GM19455 (cell line): Measurements from ENCODE around the gene USH1G.
"Not testable (repeated sequence)": the region's sequence is repeated elsewhere in the genome, so short reads cannot be mapped to it uniquely, and the experiment has no call there.

Experiments used
- ATAC-seq: cut with Tn5 transposase; IDR thresholded peaks from one replicate; pipeline ENCODE4 v1.9.1; 2021; ENCODE audit not compliant: unreplicated experiment

The USH1G gene

DNA sequence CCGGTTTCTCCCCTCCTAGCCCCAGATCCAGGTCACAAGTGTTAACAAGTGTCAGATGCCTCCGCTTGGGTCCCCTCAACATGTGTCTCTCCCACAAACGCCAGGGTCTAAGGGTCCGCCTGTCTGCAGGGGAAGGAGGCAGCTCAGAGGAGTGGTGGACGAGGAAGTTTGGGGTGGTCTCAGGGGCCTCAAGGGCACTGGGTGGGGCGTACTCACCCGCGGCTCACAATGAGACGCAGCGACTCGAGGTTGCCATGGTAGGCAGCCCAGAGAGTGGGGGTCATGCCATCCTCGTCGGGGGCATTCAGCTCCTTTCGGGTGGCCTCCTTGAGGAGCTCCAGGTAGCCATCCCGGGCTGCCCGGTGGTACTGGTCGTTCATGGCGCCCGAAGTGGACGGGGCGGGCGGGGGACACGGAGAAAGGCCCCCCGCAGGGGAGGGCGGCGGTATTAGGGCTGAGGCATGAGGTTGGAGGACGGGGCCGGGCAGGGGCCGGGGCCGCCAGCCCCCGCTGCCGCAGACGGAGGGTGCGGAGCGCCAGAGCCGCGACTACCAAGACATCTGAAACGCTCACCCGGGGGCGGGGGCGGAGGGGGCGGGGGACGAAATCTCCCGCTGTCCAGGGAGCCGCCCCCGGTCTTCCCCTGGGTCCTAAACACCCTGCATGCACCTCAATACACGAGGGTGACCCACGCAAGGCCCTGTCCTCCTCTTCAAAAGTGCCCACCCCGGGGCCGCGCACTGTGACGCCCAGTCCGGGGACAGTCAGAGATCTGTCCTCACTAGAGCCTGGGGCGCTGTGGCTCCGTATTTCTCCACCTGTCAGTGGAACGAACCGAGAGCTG lies at the start of gene USH1G:
Gene USH1G, minus strand, starts transcription at position 562 of the 844 bp plus-strand sequence. Its CDS starts 182 bp downstream, at position 380.
- no peak for ATAC-seq

DNA sequence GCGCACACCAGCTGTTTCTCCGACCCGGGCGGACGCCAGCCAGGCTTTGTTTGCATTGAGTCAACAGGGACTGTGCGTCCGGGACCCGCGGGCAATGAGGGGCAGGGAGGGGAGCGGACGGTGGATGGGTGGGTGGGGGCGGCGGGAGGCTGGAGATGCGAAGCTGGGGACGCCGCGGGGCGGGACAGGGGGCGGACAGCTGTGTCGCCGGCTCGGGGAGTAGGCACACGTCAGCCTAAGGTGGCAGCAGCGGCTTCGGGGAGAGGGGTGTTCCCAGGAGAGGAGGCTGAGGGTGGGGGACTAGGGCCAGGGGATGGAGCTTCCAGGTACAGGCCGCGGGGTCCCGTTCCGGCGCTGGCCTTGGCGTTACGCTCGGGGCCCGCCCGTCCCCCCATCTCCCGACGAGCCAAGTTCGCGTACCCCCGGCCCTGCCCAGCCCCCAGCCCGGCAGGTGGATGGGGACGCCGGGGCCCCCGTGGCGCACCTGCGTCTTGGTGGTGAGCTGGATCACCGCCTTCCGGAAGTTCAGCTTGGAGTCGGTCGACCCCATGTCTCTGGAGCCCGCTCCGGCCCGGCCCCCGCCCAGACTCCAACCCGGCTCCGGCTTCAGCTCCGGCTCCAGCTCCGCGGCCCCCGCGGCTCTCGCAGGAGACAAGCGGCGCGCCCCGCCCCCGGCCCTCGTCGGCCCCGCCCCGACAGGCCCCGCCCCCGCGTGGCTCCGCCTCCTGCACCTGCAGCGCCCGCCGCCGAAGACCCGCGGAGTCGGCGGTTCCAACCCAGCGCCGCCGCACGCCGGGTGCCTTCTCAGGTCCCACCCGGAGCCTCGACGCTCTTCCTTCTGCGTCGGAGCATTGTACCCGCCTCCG lies 49.3 kb upstream of the USH1G start, which contains the start of gene HID1:
Gene HID1, minus strand, starts transcription at position 653 of the 866 bp plus-strand sequence. Its CDS starts 103 bp downstream, at position 550.
- ATAC-seq, result no peak

DNA sequence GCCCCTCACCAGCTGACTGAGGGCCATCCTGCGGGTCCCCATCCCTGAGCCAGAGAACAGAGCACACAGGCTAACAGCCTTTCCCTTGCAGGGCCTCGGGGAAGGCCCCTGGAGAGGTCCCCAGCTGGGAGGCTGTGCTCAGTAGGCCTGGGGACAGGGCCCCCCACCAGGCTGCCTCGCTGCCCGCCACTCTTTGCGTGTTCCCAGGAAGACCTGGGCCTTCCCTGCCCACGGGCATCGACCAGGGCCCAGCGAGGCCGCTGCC lies 48.7 kb upstream of the USH1G start:
- ATAC-seq, result no peak

DNA sequence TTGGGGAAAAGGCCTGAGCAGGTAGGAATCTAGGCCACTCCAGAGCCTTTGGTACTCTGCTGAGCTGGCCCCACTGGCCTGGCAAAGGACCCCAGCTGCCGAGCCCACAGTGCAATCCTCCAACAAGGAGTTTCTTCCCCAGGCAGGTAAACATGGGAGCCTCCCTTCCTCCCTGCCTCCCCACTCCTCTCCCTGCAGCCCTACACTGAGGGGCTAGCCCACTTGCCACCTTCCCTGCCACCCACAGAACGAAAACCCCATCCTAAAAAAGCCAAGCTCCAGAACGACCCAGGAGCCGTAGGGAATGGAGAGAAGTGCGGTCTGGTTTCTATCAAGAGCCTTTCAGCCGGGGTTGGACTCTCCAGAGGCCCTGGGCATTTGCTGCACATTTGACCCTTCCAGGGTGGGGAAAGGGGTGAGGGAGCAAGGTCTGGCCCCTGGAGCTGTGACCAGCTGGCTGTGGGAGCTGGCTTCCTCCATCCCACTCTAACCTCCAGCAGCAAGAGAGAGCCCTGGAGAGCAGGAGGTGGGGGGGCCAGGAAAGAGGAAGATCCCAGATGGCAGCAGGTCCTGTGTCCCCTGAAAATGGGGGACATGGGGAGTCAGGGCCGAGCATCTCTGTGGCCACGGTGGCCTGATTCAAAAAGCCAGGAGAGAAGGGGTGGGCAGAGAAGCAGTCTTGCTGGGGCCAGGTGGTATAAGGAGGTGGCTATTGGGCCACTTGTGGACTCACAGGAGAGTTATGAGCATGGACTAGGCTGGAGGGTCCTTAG lies 48.2 kb upstream of the USH1G start:
- ATAC-seq, result no peak

DNA sequence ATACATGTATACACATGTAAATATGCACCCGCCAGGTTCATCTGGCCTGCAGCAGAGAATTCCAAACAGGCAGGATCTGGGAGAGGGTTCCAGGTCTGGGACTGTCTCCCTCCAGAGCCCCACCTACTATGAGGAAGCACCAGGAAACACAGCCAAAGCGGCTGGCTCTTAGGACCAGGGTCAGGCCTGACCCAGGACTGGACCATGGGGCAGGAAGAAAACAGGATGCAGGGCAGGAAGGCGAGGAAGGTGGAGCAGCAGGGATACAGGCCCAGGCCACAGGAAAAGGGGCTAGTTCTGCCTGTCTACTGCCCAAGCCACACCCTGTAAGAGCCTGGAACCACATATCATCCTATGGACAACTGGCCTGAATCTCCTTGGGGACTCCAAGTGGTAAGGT lies 47.3 kb upstream of the USH1G start:
- no peak for ATAC-seq

DNA sequence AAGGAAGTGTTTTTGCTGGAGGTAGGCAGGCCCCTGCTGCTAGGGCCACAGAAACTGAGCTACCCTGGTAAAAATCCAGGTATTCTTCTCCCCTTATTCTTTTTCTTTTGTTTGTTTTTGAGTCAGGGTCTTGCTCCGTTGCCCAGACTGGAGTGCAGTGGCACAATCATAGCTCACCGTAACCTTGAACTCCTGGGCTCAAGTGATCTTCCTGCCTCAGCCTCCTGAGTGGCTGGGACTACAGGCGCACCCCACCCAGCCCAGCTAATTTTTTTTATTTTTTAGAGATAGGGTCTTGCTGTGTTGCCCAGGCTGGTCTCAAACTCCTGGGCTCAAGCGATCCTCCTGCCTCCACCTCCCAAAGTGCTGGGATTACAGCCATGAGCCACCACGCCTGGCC lies 46.4 kb upstream of the USH1G start:
- not testable (repeated sequence) for ATAC-seq

DNA sequence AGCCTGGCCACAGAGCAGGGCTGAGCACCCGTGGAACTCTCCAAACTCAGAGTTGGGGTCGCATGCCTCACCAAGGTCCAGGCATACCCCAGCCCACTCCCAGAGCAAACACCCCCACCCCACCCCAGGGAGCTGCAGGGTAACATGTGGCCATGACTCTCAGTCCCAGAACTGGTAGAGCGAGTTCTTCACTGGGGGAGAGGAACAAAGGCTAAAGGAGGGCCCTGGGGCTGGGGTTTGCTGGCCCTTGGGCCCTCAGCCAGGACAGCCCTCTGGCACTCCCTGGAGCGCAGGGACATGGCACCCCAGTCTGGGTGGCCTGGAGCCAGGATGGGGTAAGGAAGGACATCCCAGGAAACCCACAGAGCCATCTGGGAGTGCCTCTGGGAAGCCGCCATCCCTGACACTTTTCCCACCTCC lies 45.3 kb upstream of the USH1G start:
- no peak for ATAC-seq

DNA sequence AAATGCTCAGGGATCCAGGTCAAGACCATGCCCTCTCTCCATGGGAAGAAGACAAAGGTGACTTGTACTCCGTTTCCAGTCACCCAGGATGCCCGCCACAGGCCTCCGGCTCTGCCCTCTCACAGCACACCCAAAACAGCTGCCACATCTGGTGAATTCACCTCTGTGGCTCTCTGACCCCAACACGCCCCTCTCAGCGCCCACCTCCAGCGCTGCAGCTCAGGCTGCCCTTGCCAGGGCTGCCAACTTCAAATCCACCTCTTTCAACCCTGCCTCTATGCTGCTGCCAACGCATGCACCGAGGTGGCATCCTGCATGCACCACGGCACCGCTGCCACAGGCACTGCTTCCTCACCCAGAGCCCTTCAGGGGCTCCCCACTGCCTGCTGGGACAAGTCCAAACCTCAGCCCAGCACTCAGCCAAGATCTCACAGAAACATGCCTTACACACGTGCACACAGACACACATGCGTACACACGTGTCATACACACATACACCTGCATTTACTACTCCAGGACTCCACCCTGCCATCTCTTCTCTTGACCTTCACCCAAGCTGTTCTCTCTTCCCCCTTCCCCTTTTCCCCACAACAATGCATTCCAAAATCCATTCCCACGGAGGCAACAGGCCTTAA lies 42.0 kb upstream of the USH1G start:
- ATAC-seq, result no peak

DNA sequence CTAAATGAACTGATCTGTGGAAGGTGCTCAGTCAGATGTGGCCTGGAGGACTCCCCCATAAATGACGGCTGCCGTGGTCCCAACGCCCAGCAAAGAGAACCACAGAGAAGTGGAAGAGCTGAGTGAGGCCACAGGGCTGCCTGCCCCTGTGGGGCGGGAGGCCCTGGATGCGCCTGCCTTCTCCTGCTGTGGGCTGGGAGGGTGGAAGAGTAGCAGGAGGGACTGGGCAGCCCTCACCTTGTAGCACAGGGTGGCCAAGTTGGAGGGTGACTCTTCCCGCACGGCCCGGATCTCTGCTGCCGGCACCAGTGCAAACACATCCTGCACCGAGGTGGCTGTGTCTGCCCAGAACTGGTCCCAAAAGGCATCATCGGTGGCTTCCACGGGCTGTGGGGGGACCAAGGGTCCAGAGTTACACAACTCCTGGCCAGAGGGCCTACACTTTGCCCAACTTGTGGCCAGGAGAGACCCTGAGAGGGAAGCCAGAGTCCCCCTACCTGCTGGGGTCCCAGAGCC lies 41.2 kb upstream of the USH1G start:
- ATAC-seq, result no peak

DNA sequence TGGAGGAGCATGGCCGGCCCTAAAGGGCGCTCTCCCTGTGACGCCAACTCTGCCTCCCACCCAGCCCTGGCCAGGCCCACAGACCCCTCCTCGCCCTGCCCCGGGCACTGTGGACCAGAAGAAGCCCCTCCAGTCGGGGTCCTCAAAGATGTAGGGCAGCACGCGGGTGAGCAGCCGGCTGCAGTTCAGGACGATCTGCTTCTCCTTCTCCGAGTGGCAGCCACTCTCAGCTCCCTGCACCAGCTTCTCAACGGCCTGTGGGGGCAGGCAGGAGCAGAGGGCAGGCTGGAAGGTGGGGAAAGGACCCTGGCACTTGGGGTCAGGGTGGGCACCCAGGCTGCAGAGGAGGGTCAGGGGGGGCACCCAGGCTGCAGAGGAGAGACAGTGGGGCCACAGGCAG lies 40.6 kb upstream of the USH1G start:
- no peak for ATAC-seq

DNA sequence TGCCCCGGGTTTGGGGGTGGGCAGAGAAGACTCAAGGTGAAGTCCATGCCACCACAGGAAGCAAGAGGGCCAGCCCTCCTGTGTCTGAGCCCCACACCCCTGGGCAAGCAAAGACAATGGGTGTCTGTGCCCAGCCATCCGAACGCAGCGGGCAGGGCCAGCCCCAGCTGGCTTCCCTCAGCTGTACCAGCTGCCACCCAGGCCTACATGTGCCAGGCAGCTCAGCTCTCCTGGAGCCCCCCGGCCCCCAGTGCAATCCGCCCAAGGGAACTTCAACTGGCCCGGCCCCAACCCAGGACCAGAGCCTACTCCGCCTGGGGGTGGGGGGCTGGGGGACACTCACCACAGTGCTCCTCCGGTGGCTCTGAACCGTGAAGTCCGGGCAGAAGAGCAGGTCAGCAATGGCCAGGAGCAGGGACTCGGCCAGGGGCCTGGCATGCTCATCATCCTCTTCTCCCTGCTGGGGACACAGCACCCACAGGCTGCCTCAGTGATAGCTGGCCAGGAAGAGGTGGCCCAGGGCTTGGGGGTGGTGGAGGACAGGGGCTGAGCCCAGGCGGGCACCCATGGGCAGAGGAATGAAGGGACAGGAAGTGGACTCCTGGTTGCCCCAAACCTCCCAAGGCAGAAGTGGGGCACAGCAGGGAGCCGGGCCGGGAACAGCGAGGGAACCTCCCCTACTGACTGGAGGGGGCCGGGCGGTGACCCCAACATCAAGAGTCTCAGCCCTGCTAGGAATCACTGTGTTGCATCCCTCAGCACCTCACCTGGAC lies 39.8 kb upstream of the USH1G start:
- no peak for ATAC-seq

DNA sequence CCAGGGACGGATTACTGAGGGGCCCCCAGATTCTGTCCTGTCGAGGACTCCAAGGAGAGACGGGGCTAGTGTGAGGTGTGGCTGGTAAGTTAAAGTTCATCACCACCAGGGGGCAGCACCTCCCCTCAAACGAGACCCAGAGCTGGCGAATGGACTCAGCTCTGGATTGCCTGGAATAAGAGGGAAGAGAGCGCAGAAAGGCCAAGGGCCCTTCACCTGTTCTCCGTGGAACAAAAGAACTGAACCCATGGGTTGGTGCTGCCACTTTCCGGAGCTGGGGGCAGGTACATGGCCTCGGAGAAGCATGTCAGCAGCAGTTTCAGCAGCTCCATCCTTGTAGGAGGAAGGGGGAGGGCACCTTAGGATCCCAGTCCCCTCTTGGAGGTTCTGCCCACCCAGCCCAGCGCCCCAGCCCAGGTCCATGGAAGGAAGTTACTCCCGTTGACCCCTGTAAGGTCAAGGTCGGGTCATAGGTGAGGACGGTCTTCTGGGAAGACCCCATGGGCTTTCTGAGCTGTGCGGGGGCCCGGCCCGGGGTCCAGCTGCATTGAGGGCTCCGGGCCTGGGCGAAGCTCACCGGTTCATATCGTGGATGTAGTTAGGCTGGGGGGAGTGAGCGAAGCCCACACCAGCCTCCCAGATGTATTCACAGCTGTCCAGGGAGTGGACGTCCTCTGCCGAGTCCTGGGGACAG lies 38.7 kb upstream of the USH1G start:
- no peak for ATAC-seq

DNA sequence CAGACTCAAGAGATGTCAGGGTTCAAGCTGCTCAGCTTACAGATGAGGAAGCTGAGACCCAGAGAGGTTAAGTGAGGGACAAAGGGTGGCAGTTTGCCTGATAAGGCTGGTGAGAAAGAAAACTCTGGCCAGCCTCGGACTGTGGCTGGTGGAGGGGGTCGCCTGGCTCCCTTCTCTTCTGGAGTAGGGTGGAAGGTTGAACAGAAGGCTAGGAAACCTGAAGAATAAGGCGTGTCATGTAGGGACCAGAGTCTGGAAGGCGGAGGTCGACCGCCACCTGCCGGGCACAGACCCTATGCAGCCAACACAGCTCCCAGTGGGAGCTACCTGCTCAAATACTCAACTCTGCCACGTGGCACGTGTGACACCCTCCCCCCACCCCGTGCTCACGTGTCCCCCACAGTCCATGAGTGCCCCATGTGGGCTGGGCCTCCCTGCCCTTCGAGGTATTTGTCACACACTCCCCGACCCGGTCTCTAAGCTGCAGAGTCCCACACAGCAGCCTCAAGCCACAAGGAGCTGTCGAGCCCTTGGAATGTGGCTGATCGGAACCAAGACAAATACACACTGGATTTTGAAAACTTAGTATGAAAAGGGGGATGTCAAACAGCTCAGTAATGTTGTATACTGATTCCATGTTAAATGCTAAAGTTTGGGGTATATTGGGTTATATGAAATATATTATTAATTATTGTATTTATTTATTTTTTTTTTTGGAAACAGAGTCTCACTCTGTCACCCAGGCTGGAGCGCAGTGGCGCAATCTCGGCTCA lies 37.7 kb upstream of the USH1G start:
- no peak for ATAC-seq

DNA sequence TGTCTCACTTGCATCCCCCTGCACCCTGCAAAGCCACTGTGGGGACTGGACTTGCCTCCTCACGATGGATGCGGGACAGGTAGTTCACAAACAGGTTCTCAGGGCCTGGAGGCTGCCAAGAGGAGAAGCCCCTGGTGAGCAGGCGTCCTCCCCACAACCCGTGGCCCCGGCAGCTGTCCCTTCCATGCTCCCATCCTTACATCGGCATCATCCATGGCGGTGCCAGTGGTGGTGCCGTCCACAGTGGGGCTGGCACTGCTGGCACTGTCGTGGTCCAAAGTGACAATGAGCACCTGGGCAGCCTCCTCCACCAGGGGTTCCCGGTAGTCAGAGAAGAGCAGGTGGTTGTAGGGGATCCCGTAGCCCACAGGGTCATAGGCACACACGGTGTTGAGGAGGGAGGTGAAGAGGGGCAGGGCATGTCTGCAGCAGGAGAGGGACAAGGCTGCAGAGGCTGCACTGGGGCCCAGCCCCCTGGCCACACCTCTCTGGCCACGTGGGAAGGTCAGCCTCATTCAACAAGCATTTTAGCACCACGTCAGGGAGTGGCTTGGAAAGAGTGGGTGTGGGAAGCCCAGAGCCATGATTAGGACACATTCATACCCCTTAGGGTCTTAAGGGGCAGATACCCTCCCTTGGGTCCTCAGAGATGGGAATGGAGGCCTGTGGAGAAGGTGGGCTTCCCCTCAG lies 36.9 kb upstream of the USH1G start:
- ATAC-seq, result no peak

DNA sequence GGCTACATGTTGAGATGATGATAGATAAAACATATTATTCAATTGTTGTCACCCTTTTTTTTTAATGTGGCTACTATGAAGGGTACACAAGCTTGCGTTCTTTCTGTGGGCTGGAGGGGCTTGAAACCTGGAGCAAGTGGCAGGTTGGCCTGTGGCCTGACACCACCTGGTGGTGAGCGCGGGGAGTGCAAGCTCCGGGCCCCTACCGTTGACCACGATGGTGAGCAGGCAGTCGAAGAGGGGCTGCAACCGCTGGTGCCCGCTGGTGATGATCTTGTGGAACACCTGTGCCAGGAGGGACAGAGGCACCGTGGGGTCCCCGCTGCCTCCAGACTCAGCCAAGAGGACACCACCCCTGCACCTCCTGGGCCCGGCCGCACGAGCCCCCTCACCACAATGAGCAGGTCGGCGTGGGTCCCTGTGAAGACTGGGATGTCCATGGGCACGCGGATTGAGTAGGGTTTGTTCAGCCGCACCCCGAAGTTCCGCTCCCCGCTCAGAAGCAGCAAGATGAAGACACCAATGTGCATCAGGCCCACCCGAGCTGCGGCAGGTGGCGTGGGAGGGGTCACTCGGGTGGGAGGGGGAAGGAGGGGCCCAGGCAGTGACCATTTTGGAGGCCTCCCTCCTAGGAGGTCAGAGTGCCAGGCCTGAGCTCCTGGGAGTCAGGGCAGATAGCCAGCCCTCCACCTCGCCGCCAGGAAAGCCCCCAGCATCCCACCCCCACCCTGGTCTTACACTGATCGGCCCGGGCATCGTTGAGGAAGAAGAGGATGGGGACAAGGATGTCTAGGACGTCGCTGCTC lies 35.1 kb upstream of the USH1G start:
- ATAC-seq, result no peak

DNA sequence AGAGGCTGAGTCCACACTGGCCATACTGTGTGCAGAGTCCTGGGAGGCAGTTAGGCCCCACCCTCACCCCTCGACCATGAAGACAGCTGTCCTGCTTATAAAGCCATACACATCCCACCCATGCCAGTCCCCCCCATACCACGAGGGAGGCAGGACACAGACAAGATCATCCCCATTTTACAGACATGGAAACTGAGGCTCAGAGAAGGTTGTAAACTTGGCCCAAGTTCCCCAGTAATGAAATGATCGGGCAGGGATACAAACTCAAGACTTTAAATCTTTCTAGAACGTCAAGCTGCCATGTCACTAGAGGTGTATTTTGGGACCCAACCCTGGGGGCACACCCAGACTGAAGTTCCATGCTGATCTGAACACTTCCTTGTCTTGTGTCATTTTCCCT lies 33.0 kb upstream of the USH1G start:
- ATAC-seq, result no peak
